HCT116 (cell line): Measurements from ENCODE around the gene STK25. TPM values are rescaled to one million over a fixed set of nuclear protein-coding genes. Genes with fewer than 3 reads are reported as not detected.

Experiments used
- ATAC-seq: fragments of 200-7000 bp; cut with Tn5 transposase; 2 replicates; pipeline ENCODE4 v1.9.1; 2020; ENCODE audit warnings: mild to moderate bottlenecking, moderate library complexity
- BruUV-seq: library from RNA; stranded (reverse); fragments of 400-500 nt; replicated peaks from 2 replicates; lab custom pipeline; 2021; lab: Mats Ljungman, UMichigan
- CTCF ChIA-PET: fragments of 300-600 bp; sonication (Branson Sonifier 250); formaldehyde crosslinking; loops from one replicate; lab custom pipeline; 2021; ENCODE audit warnings: antibody characterized with exemption; lab: Charles Lee
- POLR2A ChIA-PET: fragments of 300-600, 350-600 bp; sonication (Branson Sonifier 250); formaldehyde crosslinking; loops from one replicate; lab custom pipeline; 2021; ENCODE audit warnings: antibody characterized with exemption; lab: Charles Lee
- RAD21 ChIA-PET, 2 experiments: fragments of 300-600 bp; sonication (Branson Sonifier 250); formaldehyde crosslinking; loops; one replicate each; lab custom pipeline; 2023; ENCODE audit warnings: low total read pairs in 2 of 2; ENCODE audit not compliant: uncharacterized antibody in 2 of 2, unreplicated experiment in 2 of 2, low non-redundant PET in 1 of 2; lab: Charles Lee
- DNase-seq: peaks from one replicate; pipeline ENCODE4 v3.0.0-alpha.2; 2010; ENCODE audit warnings: low read depth, low spot score
- H2AFZ ChIP-seq: fragments of 200-600 bp; shearing (Covaris generic), sonication (generic); 2 replicates; pipeline ENCODE4 v1.6.1; 2017; ENCODE audit warnings: low read depth, mixed run types, mixed read lengths, antibody characterized with exemption, low read length; ENCODE audit not compliant: poor library complexity, severe bottlenecking
- H3K27ac ChIP-seq: 2 replicates; pipeline ENCODE4 v1.5.1; 2012; ENCODE audit warnings: low read depth, low read length
- H3K27me3 ChIP-seq: fragments of 200-600 bp; sonication (generic); 2 replicates; pipeline ENCODE4 v1.6.1; 2016; ENCODE audit warnings: mixed run types, low read length, mixed read lengths; ENCODE audit not compliant: insufficient read depth
- H3K36me3 ChIP-seq, 2 experiments: fragments of 200-500 bp in 1 of 2; fragments of 200-600 bp in 1 of 2; sonication (Bioruptor generic) in 1 of 2; sonication (generic) in 1 of 2; 2 replicates each; pipeline versions ENCODE4 v1.5.1 to v1.6.1; 2014 to 2016; ENCODE audit warnings: low read length in 2 of 2, inconsistent platforms in 1 of 2, mixed read lengths in 1 of 2, mixed run types in 1 of 2; ENCODE audit not compliant: insufficient read depth in 2 of 2, control insufficient read depth in 1 of 2
- H3K4me1 ChIP-seq, 2 experiments: fragments of 200-600 bp in 1 of 2; sonication (generic) in 1 of 2; 2 replicates each; pipeline versions ENCODE4 v1.5.1 to v1.6.1; 2012 to 2017; ENCODE audit warnings: low read length in 2 of 2, inconsistent platforms in 1 of 2, mild to moderate bottlenecking in 1 of 2, mixed read lengths in 1 of 2, mixed run types in 1 of 2, moderate library complexity in 1 of 2; ENCODE audit not compliant: insufficient read depth in 2 of 2, control insufficient read depth in 1 of 2
- H3K4me2 ChIP-seq: fragments of 200-600 bp; sonication (generic); 2 replicates; pipeline ENCODE4 v1.6.1; 2017; ENCODE audit warnings: mixed run types, low read length, mixed read lengths
- H3K4me3 ChIP-seq, 2 experiments: fragments of 200-600 bp in 1 of 2; sonication (generic) in 1 of 2; replicated peaks in 1 of 2; 2 replicates each; pipeline ENCODE4 v1.5.1; 2011 to 2016; ENCODE audit warnings: low read length in 2 of 2, control low read depth in 1 of 2, low read depth in 1 of 2, mild to moderate bottlenecking in 1 of 2, mixed read lengths in 1 of 2, mixed run types in 1 of 2
- H3K79me2 ChIP-seq: fragments of 200-600 bp; sonication (generic); 2 replicates; pipeline ENCODE4 v1.6.1; 2017; ENCODE audit warnings: mild to moderate bottlenecking, mixed run types, low read length, moderate library complexity, mixed read lengths; ENCODE audit not compliant: insufficient read depth
- H3K9ac ChIP-seq: fragments of 200-600 bp; sonication (generic); 2 replicates; pipeline ENCODE4 v1.6.1; 2016; ENCODE audit warnings: low read length, mixed read lengths
- H3K9me2 ChIP-seq: fragments of 200-600 bp; sonication (generic), shearing (Covaris generic); 2 replicates; pipeline ENCODE4 v1.6.1; 2017; ENCODE audit warnings: mixed run types, mild to moderate bottlenecking, moderate library complexity; ENCODE audit not compliant: insufficient read depth
- H3K9me3 ChIP-seq, 2 experiments: fragments of 200-500 bp in 1 of 2; fragments of 200-600 bp in 1 of 2; sonication (Bioruptor generic) in 1 of 2; sonication (generic) in 1 of 2; 2 replicates each; pipeline ENCODE4 v1.6.1; 2014 to 2017; ENCODE audit warnings: low read length in 2 of 2, mixed read lengths in 2 of 2, inconsistent platforms in 1 of 2, low read depth in 1 of 2, mild to moderate bottlenecking in 1 of 2, mixed run types in 1 of 2, moderate library complexity in 1 of 2; ENCODE audit not compliant: control insufficient read depth in 1 of 2, insufficient read depth in 1 of 2
- H4K20me1 ChIP-seq: fragments of 200-600 bp; sonication (generic), shearing (Covaris generic); 2 replicates; pipeline ENCODE4 v1.6.1; 2017; ENCODE audit warnings: mixed run types, mild to moderate bottlenecking, moderate library complexity; ENCODE audit not compliant: insufficient read depth
- CEBPB ChIP-seq: IDR thresholded peaks from 2 replicates; pipeline ENCODE4 v1.6.1; 2012; ENCODE audit warnings: low read depth
- ELF1 ChIP-seq: IDR thresholded peaks from 2 replicates; pipeline ENCODE4 v1.6.1; 2012; ENCODE audit warnings: low read depth, borderline replicate concordance
- FOSL1 ChIP-seq: IDR thresholded peaks from 2 replicates; pipeline ENCODE4 v1.6.1; 2012; ENCODE audit warnings: low read depth
- JUND ChIP-seq: IDR thresholded peaks from 2 replicates; pipeline ENCODE4 v1.6.1; 2012
- RAD21 ChIP-seq: IDR thresholded peaks from 2 replicates; pipeline ENCODE4 v1.6.1; 2012; ENCODE audit warnings: low read depth, mild to moderate bottlenecking
- YY1 ChIP-seq: IDR thresholded peaks from 2 replicates; pipeline ENCODE4 v1.6.1; 2011; ENCODE audit warnings: low read length, low read depth, moderate library complexity, mild to moderate bottlenecking; ENCODE audit not compliant: insufficient replicate concordance; ENCODE audit errors: extremely low read depth
- ZFX ChIP-seq: fragments of 450-650 bp; IDR thresholded peaks from 2 replicates; pipeline ENCODE4 v1.6.1; 2017
- ZNF274 ChIP-seq: fragments of 200-500 bp; sonication (Bioruptor generic); IDR thresholded peaks from 2 replicates; pipeline ENCODE4 v1.6.1; 2014; ENCODE audit warnings: mild to moderate bottlenecking, low read depth, low read length, inconsistent platforms
- intact Hi-C: fragments of 100-400 bp; cut with micrococcal nuclease; formaldehyde crosslinking; loops from 2 replicates; pipeline ENCODE4 v1.10.0; 2022
- total RNA-seq: library from RNA; stranded (reverse); gene quantifications from one replicate; pipeline ENCODE4 v1.2.1, GENCODE V29; 2021; ENCODE audit not compliant: unreplicated experiment
- TF ChIP-seq, protein P1 (sequence below): IDR thresholded peaks from 2 replicates; pipeline ENCODE4 v1.6.1; 2012
- TF ChIP-seq, protein P2 (sequence below): IDR thresholded peaks from 2 replicates; pipeline ENCODE4 v1.6.1; 2011; ENCODE audit warnings: mild to moderate bottlenecking, low read length, moderate library complexity; ENCODE audit not compliant: insufficient replicate concordance; ENCODE audit errors: extremely low read depth
- TF ChIP-seq, protein P3 (sequence below), 3 experiments: fragments of 200-600 bp in 1 of 3; sonication (generic) in 1 of 3; IDR thresholded peaks in 2 of 3; conservative IDR thresholded peaks in 1 of 3; 2 replicates each; pipeline ENCODE4 v1.5.1; 2012 to 2017; ENCODE audit warnings: low read depth in 2 of 3, low read length in 2 of 3, antibody characterized with exemption in 1 of 3, borderline replicate concordance in 1 of 3, control low read depth in 1 of 3, mild to moderate bottlenecking in 1 of 3, mixed read lengths in 1 of 3, mixed run types in 1 of 3, moderate library complexity in 1 of 3; ENCODE audit not compliant: insufficient read depth in 1 of 3

The STK25 gene
- total RNA-seq, 1 experiment from 2014 or later = 160 TPM

DNA sequence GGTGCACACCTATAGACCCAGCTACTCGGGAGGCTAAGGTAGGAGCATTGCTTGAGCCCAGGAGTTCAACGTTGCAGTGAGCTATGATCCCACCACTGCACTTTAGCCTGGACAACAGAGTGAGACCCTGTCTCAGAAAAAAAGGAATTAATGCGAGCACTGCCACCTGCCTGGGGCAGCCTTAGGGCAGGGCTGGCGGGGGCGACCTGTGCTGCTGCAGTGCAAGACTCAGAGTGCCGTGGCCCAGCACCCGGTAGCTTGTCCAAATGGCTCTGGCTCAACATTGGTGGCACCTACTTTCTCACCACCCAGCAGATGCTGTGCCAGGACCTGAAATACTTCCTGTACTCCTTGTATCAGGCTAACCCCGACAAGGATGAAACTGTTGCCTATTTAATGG, 30.2 kb downstream of the STK25 start:
- H3K27ac ChIP-seq = no peak overlapping the region
- ChIA-PET RAD21 (no interaction called here), CTCF (no interaction called here), POLR2A (no interaction called here)
- 0 out of 2 replicates have a peak, but pooled peaks cover 1% of the 10 kb centered on the region for H3K27me3 ChIP-seq
- no peak overlapping the region for H2AFZ ChIP-seq
- ATAC-seq (no peak), DNase-seq (no peak)
- no peaks in the 10 kb centered on the region for H3K9me3 ChIP-seq
- no peaks in the 10 kb centered on the region for H3K36me3 ChIP-seq
- H4K20me1 ChIP-seq = no peaks in the 10 kb centered on the region
- no peak for TF ChIP-seq ELF1
- TF ChIP-seq, protein P1, sequence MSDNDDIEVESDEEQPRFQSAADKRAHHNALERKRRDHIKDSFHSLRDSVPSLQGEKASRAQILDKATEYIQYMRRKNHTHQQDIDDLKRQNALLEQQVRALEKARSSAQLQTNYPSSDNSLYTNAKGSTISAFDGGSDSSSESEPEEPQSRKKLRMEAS = no peak
- no peak for TF ChIP-seq YY1
- TF ChIP-seq RAD21 = no peak
- no peak for TF ChIP-seq JUND
- no peak for TF ChIP-seq ZNF274
- TF ChIP-seq ZFX = no peak
- TF ChIP-seq, protein P2, sequence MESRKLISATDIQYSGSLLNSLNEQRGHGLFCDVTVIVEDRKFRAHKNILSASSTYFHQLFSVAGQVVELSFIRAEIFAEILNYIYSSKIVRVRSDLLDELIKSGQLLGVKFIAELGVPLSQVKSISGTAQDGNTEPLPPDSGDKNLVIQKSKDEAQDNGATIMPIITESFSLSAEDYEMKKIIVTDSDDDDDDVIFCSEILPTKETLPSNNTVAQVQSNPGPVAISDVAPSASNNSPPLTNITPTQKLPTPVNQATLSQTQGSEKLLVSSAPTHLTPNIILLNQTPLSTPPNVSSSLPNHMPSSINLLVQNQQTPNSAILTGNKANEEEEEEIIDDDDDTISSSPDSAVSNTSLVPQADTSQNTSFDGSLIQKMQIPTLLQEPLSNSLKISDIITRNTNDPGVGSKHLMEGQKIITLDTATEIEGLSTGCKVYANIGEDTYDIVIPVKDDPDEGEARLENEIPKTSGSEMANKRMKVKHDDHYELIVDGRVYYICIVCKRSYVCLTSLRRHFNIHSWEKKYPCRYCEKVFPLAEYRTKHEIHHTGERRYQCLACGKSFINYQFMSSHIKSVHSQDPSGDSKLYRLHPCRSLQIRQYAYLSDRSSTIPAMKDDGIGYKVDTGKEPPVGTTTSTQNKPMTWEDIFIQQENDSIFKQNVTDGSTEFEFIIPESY = no peak
- TF ChIP-seq, protein P3, sequence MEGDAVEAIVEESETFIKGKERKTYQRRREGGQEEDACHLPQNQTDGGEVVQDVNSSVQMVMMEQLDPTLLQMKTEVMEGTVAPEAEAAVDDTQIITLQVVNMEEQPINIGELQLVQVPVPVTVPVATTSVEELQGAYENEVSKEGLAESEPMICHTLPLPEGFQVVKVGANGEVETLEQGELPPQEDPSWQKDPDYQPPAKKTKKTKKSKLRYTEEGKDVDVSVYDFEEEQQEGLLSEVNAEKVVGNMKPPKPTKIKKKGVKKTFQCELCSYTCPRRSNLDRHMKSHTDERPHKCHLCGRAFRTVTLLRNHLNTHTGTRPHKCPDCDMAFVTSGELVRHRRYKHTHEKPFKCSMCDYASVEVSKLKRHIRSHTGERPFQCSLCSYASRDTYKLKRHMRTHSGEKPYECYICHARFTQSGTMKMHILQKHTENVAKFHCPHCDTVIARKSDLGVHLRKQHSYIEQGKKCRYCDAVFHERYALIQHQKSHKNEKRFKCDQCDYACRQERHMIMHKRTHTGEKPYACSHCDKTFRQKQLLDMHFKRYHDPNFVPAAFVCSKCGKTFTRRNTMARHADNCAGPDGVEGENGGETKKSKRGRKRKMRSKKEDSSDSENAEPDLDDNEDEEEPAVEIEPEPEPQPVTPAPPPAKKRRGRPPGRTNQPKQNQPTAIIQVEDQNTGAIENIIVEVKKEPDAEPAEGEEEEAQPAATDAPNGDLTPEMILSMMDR (IDR thresholded peaks at IDR 0.05 in 2 of 3, conservative IDR thresholded peaks at IDR 0.05 in 1 of 3; ENCODE audit: borderline replicate concordance in 1 of 3, insufficient read depth in 1 of 3, low read depth in 2 of 3, low read length in 2 of 3) = no peak
- TF ChIP-seq CEBPB = no peak
- no peak for TF ChIP-seq FOSL1
- intact Hi-C loops = no loop called here
- H3K9me2 ChIP-seq = no peaks in the 10 kb centered on the region
- no peaks in the 10 kb centered on the region for H3K4me1 ChIP-seq
- H3K9ac ChIP-seq = no peak overlapping the region
- no peaks in the 10 kb centered on the region for H3K79me2 ChIP-seq
- no peak overlapping the region for H3K4me2 ChIP-seq
- H3K4me3 ChIP-seq = no peak overlapping the region
- no TSS peak for BruUV-seq
